Stimulated activated CD4-positive, alpha-beta T cell treated with anti-CD3 and anti-CD28 coated beads, Interleukin-4, amount 100 ng/mL, for 24 hours (primary cell): ENCODE measurements around the gene ST7.

Experiments used
- DNase-seq: peaks from one replicate; pipeline ENCODE4 v3.0.0-alpha.2; 2020

Gene ST7

DNA sequence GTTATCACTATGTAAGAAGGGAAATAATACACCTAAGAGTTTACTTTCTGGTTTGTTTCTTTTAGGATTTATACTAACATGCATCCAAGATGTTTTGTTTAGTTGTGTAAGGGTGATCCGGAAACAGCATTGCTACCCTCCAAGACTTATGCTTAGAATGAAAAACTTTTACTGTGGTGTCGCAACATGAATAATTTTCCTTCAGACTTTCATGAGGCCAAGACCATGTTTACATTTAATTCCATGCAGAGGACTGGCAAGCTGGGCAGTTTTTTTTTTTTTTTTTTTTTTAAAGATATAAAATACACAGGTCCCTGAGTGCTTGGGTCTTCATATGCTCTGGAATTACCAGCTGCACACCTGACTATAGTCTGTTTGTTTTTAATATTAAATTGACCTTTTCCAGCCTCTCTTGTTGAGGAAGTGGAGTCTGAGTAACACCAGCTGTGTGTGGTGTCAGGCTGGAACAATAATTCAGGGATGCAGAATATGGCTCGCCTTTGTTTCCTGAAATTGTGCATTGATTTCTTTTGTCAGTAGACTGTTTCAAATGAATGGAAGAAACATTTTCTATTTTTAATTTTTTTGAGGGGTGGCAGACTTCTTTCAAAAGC, 81.7 kb downstream of the ST7 start:
- no peak for DNase-seq

DNA sequence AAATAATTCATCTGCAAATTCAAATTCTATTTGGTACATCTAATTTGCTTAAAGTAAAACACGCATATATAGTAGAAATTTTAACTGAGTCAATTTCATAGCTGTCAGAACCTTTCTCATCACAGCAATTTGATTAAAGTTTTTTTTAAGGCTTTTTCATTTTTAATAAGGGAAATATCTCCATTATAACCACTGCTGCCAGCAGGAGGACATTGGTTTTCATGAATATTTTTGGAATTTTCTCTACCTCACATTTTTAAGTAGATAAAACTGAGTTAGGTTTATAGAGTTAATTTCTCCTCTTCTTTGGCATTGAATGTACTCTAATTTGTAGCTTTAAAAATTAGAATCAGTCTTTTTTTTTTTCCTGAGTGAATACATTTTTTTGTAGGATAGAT, 82.2 kb downstream of the ST7 start:
- no peak for DNase-seq

DNA sequence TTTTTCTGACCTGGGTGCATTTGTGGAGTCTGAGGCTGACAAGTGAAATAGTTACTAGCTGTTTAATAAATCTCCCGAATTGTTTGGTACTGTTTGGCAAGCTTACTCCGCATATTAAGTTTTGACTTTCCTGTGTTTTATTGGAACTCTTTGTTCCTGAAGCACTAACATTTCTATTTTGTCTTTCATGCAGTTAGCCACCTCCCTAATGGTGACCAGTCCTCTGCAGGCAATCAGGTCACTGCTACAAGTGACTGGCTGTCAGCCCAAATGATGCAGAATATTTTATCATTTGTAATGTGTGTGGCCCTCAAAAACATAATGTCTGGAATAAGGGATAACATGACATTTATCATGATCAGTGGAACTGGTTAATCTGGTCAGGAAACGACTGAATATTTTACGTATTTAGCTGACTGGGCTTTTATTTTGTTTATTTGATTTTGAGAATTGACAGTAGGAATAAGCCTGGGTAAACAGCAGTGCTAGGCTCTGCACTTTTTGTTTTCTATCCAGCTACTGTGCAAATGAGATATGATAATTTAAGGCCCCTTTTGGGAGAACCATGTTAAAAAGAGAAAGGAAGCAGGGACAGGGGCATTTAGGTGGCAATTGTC, 82.9 kb downstream of the ST7 start:
- no peak for DNase-seq

DNA sequence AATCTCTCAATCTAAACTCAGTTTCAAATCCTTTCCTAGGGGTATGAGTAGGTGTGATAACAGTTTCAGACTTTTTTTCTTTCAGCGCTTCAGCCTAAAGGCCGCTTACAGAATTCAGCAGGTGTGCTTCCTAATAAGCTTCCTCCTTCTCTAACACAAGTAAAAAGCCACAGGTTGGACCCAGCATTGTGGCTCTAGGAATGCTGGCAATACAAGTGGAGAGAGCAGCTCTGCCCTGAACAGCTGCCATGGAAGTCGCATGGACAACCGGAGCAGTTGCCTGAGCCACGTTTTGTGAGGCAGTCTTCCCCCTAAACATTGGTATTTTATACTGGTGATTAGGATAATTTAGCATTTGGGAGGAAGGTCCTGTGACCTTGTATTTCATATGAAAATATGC, 83.5 kb downstream of the ST7 start:
- no peak for DNase-seq

DNA sequence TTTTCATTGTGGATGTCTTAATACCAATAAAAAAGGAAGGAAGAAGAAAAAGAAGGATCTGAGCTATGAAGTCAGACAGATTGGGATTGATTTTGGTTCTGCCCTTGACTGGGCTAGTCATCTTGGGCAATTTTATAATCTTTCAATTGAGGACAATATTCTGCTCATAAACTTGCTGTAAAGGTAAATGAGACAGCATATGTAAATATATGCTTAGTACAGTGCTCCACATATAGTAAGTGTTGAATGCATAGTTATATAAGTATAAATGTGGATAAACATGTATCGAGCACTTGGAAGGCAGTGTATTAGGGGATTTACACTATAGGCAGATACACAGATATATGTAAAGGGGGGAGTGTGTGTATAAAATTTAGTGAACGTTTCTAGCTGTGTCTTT, 85.1 kb downstream of the ST7 start:
- no peak for DNase-seq

DNA sequence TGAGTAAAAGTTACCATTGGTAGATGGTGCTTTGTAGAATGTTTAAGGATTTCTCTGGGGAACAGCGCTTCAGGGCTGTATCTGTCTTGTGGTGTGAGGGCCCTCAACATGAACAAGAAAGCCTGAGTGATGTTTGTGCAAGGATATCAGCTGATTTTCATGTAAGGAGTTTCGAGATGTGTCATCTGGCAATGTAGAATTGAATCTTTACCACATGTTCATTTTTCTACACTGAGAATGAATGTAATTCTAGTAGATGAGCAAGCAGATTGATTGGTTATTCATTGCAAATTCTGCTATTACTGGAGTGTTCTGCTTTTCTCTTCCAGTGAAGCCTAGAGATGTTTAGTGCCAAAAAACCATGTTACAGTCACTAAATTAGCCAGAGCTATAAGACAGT, 87.7 kb downstream of the ST7 start:
- no peak for DNase-seq

DNA sequence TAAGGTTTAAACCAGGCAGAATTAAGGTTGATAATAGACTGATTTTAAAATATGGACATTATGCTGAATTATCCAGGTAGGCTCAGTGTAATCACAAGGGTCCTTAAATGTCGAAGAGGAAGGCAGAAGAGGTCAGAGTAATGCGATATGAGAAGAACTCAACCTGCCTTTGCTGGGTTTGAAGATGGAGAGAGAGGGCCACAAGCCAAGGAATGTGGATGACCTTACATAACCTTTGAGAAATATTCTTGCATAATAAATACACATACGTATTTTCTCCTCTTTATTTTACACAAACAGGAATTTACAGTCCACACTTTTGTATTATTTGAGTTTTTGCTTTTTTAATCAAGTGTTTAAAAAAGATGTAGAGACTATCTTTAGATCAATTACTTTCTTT, 88.5 kb downstream of the ST7 start:
- DNase-seq = no peak

DNA sequence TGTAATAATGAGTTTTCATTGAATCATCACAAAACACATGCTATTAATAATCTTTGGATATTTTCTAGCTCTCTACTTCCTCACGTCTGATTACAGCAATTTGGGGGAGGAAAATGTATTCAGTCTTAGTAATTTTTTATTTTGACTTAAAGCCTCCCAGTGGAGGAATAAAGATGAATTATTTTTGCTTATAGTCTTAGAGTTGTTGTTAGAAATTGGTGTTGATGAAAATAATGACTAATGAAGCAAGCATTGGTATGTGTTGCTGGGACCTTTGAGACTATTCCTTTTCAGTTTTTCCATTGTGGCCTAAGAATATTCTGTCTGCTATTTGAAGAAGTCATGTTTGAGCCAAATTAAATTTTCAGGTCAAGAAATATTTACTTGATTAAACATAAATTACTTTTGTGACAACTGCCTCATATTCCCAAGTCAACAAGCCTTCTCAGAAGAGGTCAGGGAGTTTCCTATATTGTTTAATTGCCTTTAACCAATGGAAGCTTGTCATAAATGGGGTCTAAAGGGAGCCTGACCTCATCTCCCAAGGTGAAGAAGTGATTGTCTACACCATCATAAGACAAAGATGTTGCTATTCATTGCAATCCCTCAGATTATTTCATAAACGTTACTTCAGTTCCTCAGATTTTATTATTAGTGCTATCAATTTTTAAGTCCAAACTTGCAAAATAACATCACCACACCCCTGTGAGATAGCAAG, 90.0 kb downstream of the ST7 start:
- no peak for DNase-seq

DNA sequence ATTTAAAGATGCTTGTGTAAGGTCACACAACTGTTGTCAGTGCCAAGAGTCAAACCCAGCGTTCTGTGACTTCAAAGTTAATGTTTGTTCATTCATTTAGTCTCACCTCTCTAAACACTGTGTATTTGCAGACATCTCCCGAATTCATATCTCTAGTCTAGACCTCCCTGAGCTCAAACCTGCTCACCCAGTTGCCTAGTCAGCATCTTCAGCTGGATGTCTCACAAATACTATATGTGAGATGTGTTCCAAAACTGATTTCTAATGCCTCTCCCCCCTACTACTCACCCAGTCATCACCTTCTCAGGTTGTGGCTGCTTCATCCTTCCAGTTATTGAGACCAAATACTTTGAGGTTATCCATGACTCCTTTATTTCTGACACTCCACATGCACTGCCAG, 91.4 kb downstream of the ST7 start:
- no peak for DNase-seq

DNA sequence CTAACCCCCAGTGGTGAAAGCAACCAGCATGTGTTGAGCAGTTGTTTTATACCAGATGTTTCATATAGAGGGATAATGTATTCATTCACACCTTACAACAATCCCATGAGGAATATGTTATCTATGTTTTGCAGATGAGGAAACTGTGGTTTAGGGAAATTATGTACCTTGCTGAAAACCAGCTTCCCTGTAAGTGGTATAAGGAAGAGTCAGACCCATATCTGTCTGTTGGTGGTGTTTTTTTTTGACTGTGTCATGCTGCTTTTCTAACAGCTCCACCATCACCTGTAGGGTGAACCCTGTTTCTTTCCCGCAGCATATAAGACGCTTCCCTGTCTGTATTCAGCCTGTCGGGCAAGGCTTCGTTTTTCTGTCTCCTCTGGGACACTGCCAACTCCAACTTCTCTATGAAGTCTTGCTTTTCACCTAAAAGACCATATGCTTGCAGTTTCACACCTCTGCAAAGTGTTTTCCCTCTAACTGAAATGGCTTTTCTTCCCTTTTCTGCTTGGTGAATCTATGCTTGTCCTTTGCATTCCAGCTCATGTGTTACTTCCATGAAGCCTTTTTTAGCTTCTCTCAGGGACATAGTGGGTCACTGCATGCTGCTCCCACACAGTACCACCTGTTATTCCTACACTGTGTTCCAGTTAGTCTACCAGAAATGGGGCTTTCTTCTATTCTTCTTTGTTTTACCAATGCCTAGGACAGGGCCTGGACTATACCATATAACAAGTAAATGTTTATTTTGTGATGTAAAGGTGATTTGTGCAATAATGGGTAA, 92.8 kb downstream of the ST7 start:
- no peak for DNase-seq

DNA sequence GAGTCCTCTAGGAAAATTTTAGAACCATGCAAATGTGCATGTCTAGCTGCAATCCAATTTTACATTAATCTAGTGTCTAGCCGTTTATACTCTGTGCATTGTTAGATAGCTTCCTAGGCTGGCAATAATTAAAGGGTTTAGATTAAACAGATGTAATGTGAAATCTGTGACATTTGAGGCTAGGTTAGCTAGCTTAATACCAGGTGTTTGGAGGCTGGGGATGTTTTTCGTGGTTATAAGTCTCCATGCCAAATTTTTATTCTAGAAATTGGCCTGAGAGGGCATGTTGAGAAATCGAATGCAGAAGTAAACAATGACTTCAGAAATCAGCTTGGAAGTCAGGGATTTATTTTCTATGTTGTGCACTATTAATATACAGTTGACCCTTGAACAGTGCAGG, 94.2 kb downstream of the ST7 start:
- DNase-seq = no peak

DNA sequence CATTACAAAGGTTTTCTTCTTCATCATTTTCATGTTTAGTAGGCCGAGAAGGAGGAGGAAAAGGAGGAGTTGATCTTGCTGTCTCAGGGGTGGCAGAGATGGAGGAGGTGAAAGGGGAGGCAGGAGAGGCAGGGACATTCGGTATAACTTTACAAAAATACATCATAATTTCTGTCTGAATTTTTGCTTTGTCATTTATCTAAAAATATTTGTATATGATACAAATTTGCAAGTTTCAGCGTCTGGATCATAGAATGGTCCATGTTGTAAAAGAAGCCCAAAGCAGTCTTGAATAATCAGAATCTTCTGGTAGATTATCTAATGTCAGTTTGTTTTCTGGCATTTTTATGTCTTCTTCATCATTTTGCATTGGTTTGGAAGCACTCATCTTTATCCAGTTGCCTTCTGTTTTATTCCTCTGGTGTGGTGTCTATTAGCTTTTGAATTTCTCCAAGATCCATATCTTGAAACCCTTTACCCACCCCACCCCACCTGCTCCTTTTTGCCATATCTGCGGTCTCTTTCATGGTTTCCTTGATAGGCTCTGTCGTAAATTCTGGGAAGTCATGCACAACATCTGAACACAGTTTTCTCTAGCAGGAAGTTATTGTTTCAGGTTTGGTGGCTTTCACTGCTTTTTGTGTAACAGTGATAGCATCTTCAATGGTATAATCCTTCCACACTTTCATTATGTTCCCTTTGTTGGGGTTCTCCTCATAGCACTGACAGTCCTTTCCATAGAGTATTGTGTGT, 95.0 kb downstream of the ST7 start:
- DNase-seq = no peak

DNA sequence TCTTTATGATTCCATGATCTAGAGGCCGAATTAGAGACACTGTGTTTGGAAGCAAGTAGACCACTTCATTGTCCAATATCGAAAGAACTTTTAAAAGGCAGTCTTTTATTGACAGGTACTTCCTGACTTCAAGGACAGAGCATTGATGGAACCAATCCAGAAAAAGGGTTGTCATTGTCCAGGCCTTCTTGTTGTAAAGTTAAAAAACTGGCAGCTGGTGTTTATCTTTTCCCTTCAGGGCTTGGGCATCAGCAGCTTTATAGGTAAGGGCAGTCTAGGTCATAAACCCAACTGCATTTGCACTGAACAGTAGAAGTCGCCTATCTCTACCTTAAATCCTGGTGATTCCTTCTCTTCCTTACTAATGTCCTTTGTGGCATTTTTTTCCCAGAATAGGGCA, 95.6 kb downstream of the ST7 start:
- DNase-seq = no peak

DNA sequence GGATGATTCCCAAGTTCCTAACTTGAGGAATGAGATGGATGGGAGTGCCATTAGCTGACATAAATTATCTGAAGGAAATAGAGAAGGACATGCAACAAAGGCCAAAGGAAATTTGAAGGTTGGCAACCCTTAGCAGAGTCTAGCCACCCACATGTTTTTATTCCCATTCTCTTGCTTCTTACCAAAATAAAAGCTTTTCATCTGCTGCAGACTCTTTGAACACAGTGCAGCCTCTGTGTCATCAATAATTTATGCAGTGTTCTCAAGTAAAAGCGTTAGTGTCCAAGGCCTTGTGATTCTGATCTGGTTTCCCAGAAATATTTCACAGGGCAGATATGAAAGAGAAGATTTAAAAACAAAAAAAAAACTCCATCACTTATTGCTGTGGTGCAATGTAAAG, 98.5 kb downstream of the ST7 start:
- DNase-seq = no peak

DNA sequence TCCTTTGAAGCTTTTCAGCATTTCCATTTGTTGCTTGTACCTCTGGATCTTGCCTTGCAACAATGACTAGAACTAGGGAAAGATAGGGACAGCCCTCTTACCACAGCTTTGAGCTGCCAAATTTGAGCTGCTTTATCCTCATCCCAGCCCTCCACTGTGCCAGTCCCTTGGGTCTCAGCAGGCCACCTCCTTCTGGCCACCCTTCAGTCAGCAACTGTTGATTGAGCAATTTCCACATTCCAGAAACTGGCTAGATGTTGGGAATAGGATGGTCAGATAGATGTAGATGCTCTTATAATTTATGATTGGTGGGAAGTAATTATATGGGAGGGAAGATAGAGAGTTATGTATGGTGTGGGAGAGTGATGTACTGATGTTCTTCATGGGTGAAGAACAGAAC, 100.1 kb downstream of the ST7 start:
- no peak for DNase-seq

DNA sequence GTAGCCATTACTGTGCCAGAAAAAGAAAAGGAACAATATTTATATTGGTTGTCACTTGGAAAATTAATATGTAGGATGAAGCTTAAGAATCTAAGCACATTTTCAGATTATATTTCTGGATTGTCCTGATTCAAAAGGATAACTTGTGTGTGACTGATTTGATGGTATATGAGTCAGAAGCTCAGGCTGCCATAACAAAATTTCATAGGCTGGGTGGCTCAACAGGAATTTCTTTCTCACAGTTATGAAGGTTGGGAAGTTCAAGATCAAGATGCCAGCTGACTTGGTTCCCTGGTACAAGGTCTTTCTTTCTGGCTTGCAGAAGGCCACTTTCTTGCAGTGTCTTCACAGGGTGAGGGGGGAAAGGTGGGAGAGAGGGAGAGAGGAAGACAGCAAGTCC, 108.5 kb downstream of the ST7 start:
- DNase-seq = no peak

DNA sequence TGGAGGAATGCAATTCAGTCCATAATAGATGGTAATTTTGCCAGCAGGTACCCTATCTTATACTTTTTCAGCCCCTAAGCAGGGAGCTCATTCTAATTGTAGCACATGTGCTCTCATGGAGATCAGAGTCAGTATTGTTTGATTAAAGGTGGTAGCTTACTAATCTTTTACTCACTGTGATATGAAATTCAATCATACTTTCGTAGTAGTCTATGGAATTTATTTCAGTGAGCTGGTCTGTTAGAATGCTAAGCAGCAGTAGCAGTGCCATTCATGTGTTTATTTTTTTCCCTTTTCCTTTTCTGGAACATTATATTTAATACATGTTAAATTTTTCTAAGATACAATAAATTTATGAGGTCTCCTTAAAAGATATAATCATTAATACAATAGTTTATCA, 109.0 kb downstream of the ST7 start:
- DNase-seq = no peak

DNA sequence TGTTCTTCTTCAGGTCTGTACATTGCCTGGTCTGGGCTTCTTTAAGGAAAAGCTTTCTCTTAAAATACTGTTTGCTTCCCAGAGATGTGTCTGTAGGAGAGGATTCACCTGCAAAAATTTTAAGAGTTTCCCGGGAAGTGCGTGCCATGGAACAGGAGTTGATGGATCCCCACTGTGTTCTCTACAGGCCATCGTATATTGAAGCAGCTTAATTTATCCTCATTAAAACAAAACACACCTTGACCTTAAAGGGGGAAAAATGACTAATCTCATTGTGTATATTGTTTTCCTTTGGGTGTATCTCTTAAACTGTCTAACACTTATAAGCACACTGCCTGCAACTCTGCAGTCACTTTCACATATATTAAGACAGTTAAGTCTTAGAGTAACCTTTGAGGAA, 111.4 kb downstream of the ST7 start:
- no peak for DNase-seq

DNA sequence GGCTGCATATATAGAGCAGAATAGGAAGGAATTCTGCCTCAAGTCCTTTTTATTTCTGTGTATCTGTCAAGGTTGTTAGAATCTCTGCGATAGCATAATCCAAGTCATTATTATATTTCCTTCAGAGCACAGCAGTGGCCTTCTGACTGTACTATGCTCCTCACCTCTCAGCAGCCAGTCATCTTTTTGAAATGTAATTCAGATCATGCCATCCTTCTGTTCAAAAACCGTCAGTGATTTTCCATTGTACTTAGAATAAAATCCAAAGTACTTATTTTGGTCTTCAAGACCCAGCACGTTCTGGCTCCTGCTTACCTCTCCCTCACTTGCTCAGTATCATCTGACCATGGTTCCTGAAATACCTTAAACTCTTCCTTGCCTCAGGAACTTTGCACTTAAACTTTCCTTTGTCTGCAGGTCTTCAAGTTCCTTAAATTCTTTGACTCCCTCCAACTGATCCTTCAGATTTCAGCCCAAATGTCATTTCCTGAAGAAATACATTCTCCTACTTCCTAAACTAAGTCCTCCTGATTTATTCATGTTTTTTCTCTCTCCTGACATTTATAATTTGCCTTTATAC, 112.4 kb downstream of the ST7 start:
- no peak for DNase-seq

DNA sequence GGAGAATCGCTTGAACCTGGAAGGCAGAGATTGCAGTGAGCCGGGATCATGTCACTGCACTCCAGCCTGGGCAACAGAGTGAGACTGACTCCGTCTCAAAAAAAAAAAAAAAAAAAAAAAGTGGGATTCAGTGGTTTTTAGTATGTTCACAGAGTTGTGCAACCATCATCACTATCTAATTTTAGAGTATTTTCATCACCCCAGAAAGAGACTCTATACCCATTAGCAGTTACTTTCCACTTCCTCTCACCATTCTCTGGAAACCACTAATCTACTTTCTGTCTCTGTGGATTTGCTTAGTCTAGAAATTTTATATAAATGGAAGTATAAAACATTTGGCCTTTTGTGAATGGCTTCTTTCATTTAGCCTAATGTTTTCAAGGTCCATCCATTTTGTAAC, 113.4 kb downstream of the ST7 start:
- no peak for DNase-seq

DNA sequence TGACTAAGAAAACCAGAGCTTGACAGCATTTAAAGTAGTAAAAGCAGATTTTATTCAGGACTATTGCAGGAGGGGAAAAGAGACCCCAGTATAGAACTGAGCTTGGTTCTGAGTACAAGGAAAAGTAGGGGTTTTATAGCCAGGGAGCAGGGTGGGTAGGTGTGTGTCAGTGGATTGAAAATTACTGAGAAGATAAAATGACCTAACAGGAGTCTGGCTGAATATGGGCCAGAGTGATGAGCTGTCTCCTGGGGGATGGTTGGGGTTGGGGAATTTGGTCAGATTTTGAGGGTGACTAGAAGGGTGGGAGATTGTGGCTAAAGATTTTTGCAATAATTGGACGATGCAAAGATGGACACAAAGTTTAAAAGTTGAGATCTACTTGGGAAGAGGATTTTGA, 114.0 kb downstream of the ST7 start:
- DNase-seq = no peak

DNA sequence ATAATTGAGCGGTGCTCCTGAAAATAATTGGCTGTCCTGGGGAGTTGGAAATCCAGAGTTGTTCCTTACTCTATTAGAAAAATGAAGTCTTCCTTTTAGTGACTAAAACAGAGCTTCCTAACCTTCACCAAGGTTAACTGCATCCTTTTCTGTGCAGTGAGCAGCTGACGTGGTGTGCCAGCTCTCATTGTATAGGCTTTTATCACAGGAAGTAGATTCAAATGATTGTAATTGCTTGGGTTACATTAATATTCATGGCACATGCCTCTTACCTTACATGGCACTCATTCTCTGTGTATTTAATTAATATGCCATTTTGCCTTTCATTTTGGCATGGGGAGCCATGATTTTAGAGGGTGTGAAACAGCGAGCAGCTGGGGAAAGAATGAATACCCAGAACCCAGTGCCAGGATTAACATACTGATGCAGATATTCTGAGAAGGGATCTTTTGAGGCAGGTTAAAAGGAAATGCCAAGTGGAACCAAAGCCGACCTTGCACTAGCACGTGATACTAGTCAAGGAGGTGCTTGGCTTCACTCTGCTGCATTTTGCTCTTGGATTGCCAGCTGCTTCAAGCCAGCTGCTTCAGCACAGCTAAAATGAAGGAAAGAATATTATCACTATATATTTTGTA, 115.3 kb downstream of the ST7 start:
- no peak for DNase-seq
